HepG2 (cell line): ENCODE data around the gene KRTAP12-3. TPM values are rescaled to one million over a fixed set of nuclear protein-coding genes. Genes with fewer than 3 reads are reported as not detected.

Experiments
- ATAC-seq: fragments of 200-7000 bp; cut with Tn5 transposase; 3 replicates; pipeline ENCODE4 v1.9.1; 2020; ENCODE audit warnings: mild to moderate bottlenecking, moderate library complexity
- BruUV-seq: library from RNA; stranded (reverse); fragments of 400-500 nt; replicated peaks from 2 replicates; lab custom pipeline; 2021; lab: Mats Ljungman, UMichigan
- CTCF ChIA-PET: fragments of 300-600 bp; formaldehyde crosslinking; extraction: SDS; loops from one replicate; lab custom pipeline; 2021; ENCODE audit warnings: low total read pairs, inconsistent platforms, low intra/inter-chr PET ratio; lab: Yijun Ruan, JAX
- POLR2A ChIA-PET: fragments of 350-600 bp; sonication (Branson Sonifier 250); formaldehyde crosslinking; loops from one replicate; lab custom pipeline; 2020; ENCODE audit warnings: antibody characterized with exemption, inconsistent platforms; lab: Yijun Ruan, JAX
- DNase-seq: peaks from one replicate; pipeline ENCODE4 v3.0.0-alpha.2; 2015; ENCODE audit warnings: low spot score
- FAIRE-seq: peaks from 3 replicates; lab custom pipeline; 2011; peaks lifted over from hg19 to GRCh38; lab: Jason Lieb, UNC
- H2AFZ ChIP-seq: one replicate; pipeline ENCODE4 v1.6.1; 2011; ENCODE audit warnings: low read length, inconsistent platforms
- H3K27ac ChIP-seq: fragments of 300-600 bp; 3 replicates; pipeline ENCODE4 v1.8.0; 2011; ENCODE audit warnings: mixed run types, mild to moderate bottlenecking, mixed read lengths, low read length, inconsistent platforms; ENCODE audit not compliant: insufficient read depth; ENCODE audit errors: extremely low read length
- H3K27me3 ChIP-seq, 2 experiments: fragments of 200-600 bp in 1 of 2; 2 replicates in 1 of 2; 3 replicates in 1 of 2; pipeline versions ENCODE4 v1.6.0 to v1.8.0; 2011; ENCODE audit warnings: low read length in 2 of 2, mild to moderate bottlenecking in 2 of 2, moderate library complexity in 2 of 2, inconsistent platforms in 1 of 2; ENCODE audit not compliant: insufficient read depth in 2 of 2, control insufficient read depth in 1 of 2
- H3K36me3 ChIP-seq, 2 experiments: fragments of 200-600 bp in 1 of 2; replicated peaks in 1 of 2; 2 replicates in 1 of 2; 3 replicates in 1 of 2; pipeline versions ENCODE4 v1.5.1 to v1.8.0; 2011; ENCODE audit warnings: low read length in 2 of 2, inconsistent platforms in 1 of 2; ENCODE audit not compliant: insufficient read depth in 2 of 2, control insufficient read depth in 1 of 2
- H3K4me1 ChIP-seq: 2 replicates; pipeline ENCODE4 v1.5.1; 2012; ENCODE audit warnings: low read length, inconsistent platforms; ENCODE audit not compliant: insufficient read depth
- H3K4me2 ChIP-seq: 2 replicates; pipeline ENCODE4 v1.6.0; 2011; ENCODE audit warnings: low read depth, low read length, inconsistent platforms
- H3K4me3 ChIP-seq, 3 experiments: fragments of 200-600 bp in 1 of 3; sonication (generic), shearing (Covaris generic) in 1 of 3; replicated peaks in 1 of 3; 2 replicates each; pipeline ENCODE4 v1.5.1; 2011 to 2016; ENCODE audit warnings: low read length in 3 of 3, inconsistent platforms in 2 of 3, low read depth in 2 of 3, mild to moderate bottlenecking in 2 of 3, control low read depth in 1 of 3, mixed read lengths in 1 of 3; ENCODE audit not compliant: insufficient read depth in 1 of 3
- H3K79me2 ChIP-seq: one replicate; pipeline ENCODE4 v1.6.1; 2011; ENCODE audit warnings: low read length, inconsistent platforms; ENCODE audit not compliant: insufficient read depth
- H3K9ac ChIP-seq: 2 replicates; pipeline ENCODE4 v1.6.0; 2011; ENCODE audit warnings: mild to moderate bottlenecking, low read depth, low read length, inconsistent platforms; ENCODE audit not compliant: insufficient read depth
- H3K9me3 ChIP-seq: 2 replicates; pipeline ENCODE4 v1.5.1; 2012; ENCODE audit warnings: mild to moderate bottlenecking, low read length
- H4K20me1 ChIP-seq: 2 replicates; pipeline ENCODE4 v1.6.0; 2011; ENCODE audit warnings: inconsistent platforms, mild to moderate bottlenecking, low read length, moderate library complexity; ENCODE audit not compliant: insufficient read depth
- CREB1 ChIP-seq, 2 experiments: fragments of 450-650 bp in 1 of 2; IDR thresholded peaks; 2 replicates each; pipeline ENCODE4 v1.6.1; 2016 to 2017; ENCODE audit warnings: control low read depth in 1 of 2, mild to moderate bottlenecking in 1 of 2, missing compliant biosample characterization in 1 of 2, missing genetic modification characterization in 1 of 2
- GABPA ChIP-seq, 2 experiments: IDR thresholded peaks; 2 replicates each; pipeline ENCODE4 v1.6.1; 2011 to 2016; ENCODE audit warnings: low read depth in 2 of 2, low read length in 1 of 2, missing biosample characterization in 1 of 2, missing genetic modification characterization in 1 of 2
- MNT ChIP-seq: fragments of 450-650 bp; IDR thresholded peaks from 2 replicates; pipeline ENCODE4 v1.6.1; 2016
- PRMT3 ChIP-seq: sonication (generic); formaldehyde crosslinking; IDR thresholded peaks from 2 replicates; pipeline ENCODE4 v1.8.1; 2022; ENCODE audit warnings: low read depth, mild to moderate bottlenecking, moderate library complexity, missing genetic modification reagents, borderline replicate concordance
- SPEN ChIP-seq: sonication (generic); formaldehyde crosslinking; IDR thresholded peaks from 2 replicates; pipeline ENCODE4 v1.5.1; 2020; ENCODE audit warnings: low read depth, mild to moderate bottlenecking, missing genetic modification reagents
- ZBTB21 ChIP-seq: sonication (generic); formaldehyde crosslinking; IDR thresholded peaks from 2 replicates; pipeline ENCODE4 v1.4.0; 2020; ENCODE audit warnings: missing genetic modification reagents
- ZNF776 ChIP-seq: sonication (generic); formaldehyde crosslinking; IDR thresholded peaks from 2 replicates; pipeline ENCODE4 v1.4.0; 2020; ENCODE audit warnings: mild to moderate bottlenecking, missing genetic modification reagents
- WGBS: methylation state at CpG from one replicate; pipeline ENCODE4 v1.1.6; 2017; ENCODE audit warnings: low lambda C conversion rate; 5-methylcytosine and 5-hydroxymethylcytosine counted together
- in situ Hi-C: cut with HindIII; loops from 2 replicates; pipeline ENCODE4 v1.10.0; 2017; ENCODE audit warnings: low pct_unique_long_range_greater_than_20kb; ENCODE audit not compliant: extremely low pct_ligation_motif_present
- intact Hi-C: fragments of 100-400 bp; cut with micrococcal nuclease; formaldehyde crosslinking; loops from one replicate; pipeline ENCODE4 v1.10.0; 2022; ENCODE audit not compliant: unreplicated experiment
- polyA plus RNA-seq, 8 experiments: library from polyadenylated mRNA; depleted of rRNA in 3 of 8; stranded (reverse) in 7 of 8; unstranded in 1 of 8; fragments of >200 nt; fragmentation: Illumina TruSeq in 4 of 8; extraction: Trizol in 4 of 8; gene quantifications; 2 replicates each; pipeline versions ENCODE4 v1.2.1 to v1.2.3, GENCODE V29; 2011 to 2016; ENCODE audit warnings: low read depth in 4 of 8, missing spikeins in 1 of 8, mixed read lengths in 1 of 8; ENCODE audit not compliant: insufficient read depth in 1 of 8
- total RNA-seq, 5 experiments: library from RNA; depleted of rRNA; stranded (reverse); fragments of >200 nt; fragmentation: Illumina TruSeq; extraction: Trizol; gene quantifications; 2 replicates each; pipeline ENCODE4 v1.2.3, GENCODE V29; 2016; ENCODE audit warnings: low read depth in 1 of 5

Gene KRTAP12-3
- total and polyA plus RNA-seq, 2 of the 13 experiments (the other 11 are each of a cell fraction or from before 2014, with no cell fraction given), result not detected

- no peaks in the 10 kb centered on the region for H3K9me3 ChIP-seq
- CTCF ChIA-PET, result no interaction called here
- intact Hi-C loops (no loop called here), in situ Hi-C loops (no loop called here)
- no TSS peak for BruUV-seq
- no peak overlapping the region for H2AFZ ChIP-seq
- H3K27ac ChIP-seq, result no peak overlapping the region
- no peaks in the 10 kb centered on the region for H3K4me1 ChIP-seq
- H4K20me1 ChIP-seq, result no peaks in the 10 kb centered on the region
- TF ChIP-seq SPEN (CRISPR knock-in tag), result no peak
- TF ChIP-seq ZBTB21, result no peak
- no peak for TF ChIP-seq PRMT3 (CRISPR knock-in tag)
- no peak for TF ChIP-seq CREB1 (IDR thresholded peaks at IDR 0.05)
- TF ChIP-seq CREB1 (CRISPR knock-in tag; IDR thresholded peaks at IDR 0.05), result no peak
- TF ChIP-seq ZNF776 (CRISPR knock-in tag), result no peak
- no peak for TF ChIP-seq GABPA (IDR thresholded peaks at IDR 0.05; ENCODE audit: low read depth, low read length)
- no peak for TF ChIP-seq GABPA (CRISPR knock-in tag; IDR thresholded peaks at IDR 0.05; ENCODE audit: low read depth)
- no peak for TF ChIP-seq MNT
- no peaks in the 10 kb centered on the region for H3K79me2 ChIP-seq
- POLR2A ChIA-PET, result no interaction called here
- DNase-seq, result no peak
- H3K4me2 ChIP-seq, result no peak overlapping the region
- no peaks in the 10 kb centered on the region for H3K36me3 ChIP-seq
- ATAC-seq, result no peak
- WGBS, result 39% methylated on average over 11 of the region's 11 CpGs
- H3K27me3 ChIP-seq, result peaks cover 1 to 32% of the 10 kb centered on the region in 2 experiments; a peak in 4 of 5 replicates
- FAIRE-seq, result no peak
- no peak overlapping the region for H3K9ac ChIP-seq
- H3K4me3 ChIP-seq, result no peak overlapping the region
Measured at GRCh38 chr21:44681152-44681551, 23.4 kb downstream of the KRTAP12-3 start.
